Kidney epithelial cell (primary cell): ENCODE measurements around the gene EML4. TPM values are rescaled to one million over a fixed set of nuclear protein-coding genes. Genes with fewer than 3 reads are reported as not detected.

Experiments used
- DNase-seq: peaks from one replicate; pipeline ENCODE4 v3.0.0-alpha.2; 2010; ENCODE audit warnings: low read depth
- H3K27me3 ChIP-seq: 2 replicates; pipeline ENCODE4 v1.6.0; 2011; ENCODE audit warnings: low read length; ENCODE audit not compliant: control insufficient read depth, insufficient read depth
- H3K36me3 ChIP-seq: 2 replicates; pipeline ENCODE4 v1.5.1; 2011; ENCODE audit warnings: low read length; ENCODE audit not compliant: control insufficient read depth, insufficient read depth
- H3K4me3 ChIP-seq: 2 replicates; pipeline ENCODE4 v1.5.1; 2011; ENCODE audit warnings: low read depth, mild to moderate bottlenecking, control low read depth, low read length
- total RNA-seq: library from RNA; depleted of rRNA; stranded (reverse); fragments of >200 nt; gene quantifications from 2 replicates; pipeline ENCODE4 v1.2.3, GENCODE V29; 2015
- TF ChIP-seq, protein P1 (sequence below): IDR thresholded peaks from 2 replicates; pipeline ENCODE4 v1.5.1; 2011; ENCODE audit warnings: mild to moderate bottlenecking, moderate library complexity, low read length, control low read depth, inconsistent platforms; ENCODE audit not compliant: insufficient read depth, poor library complexity, severe bottlenecking

Gene EML4
- total RNA-seq, 1 donor from 2014 or later, result 33.8 TPM

DNA sequence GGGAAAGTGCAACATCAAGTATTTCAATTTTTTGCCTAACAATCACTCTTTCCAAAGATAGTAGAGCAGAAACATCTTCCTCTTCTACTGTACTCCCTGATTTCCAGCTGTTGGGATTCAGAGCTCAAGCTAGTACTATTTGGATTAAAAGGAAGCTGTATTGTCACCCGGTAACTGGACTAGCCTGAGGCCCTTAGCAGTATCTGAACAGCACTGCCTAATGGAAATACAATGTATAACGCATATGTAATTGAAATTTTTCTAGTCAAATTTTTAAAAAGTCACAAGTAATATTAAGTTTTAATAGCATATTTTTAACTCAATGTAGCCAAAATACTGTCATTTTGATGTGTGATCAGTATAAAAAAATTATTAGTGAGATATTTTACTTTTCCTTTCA is 105.7 kb downstream of the EML4 start:
- DNase-seq, result no peak
- TF ChIP-seq, protein P1, sequence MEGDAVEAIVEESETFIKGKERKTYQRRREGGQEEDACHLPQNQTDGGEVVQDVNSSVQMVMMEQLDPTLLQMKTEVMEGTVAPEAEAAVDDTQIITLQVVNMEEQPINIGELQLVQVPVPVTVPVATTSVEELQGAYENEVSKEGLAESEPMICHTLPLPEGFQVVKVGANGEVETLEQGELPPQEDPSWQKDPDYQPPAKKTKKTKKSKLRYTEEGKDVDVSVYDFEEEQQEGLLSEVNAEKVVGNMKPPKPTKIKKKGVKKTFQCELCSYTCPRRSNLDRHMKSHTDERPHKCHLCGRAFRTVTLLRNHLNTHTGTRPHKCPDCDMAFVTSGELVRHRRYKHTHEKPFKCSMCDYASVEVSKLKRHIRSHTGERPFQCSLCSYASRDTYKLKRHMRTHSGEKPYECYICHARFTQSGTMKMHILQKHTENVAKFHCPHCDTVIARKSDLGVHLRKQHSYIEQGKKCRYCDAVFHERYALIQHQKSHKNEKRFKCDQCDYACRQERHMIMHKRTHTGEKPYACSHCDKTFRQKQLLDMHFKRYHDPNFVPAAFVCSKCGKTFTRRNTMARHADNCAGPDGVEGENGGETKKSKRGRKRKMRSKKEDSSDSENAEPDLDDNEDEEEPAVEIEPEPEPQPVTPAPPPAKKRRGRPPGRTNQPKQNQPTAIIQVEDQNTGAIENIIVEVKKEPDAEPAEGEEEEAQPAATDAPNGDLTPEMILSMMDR, result no peak

DNA sequence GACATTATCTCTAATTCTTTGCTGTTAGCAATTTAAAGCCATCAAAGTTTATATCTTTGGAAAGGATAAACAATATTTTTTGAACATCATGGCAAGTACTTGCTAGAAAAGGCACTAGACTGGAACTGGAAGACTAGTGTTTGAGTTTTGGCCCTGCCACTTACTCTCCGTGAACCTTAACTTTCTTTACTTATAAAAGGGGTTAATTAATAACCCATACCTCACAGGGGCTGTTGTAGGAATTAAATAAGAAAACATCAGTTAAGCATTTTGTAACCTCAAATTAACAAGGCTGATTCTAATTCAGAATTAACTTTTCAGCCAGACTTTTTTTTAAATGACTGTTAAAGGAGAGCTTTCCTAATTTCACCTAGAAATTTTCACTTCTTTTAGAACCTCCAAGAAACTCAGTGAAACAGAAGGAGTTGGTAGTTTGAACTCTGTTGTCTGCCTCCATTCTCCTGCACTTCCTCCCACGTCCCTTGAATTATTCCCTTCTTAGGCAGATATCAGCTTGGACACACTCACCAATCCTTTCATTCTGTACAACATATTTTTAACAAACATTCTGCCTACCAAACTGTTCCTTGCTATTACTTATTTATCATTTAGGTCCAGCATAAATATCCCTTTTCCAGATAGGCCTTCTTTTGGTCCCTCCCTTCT is 112.4 kb downstream of the EML4 start:
- TF ChIP-seq, protein P1, result no peak
- no peak overlapping the region for H3K4me3 ChIP-seq
- H3K36me3 ChIP-seq, result no peaks in the 10 kb centered on the region
- no peak for DNase-seq
- H3K27me3 ChIP-seq, result no peaks in the 10 kb centered on the region

More for the DNA sequence above, 105.7 kb downstream of the EML4 start:
- Histone ChIP-seq H3K4me3 (no peak overlapping the region), H3K36me3 (no peaks in the 10 kb centered on the region), H3K27me3 (no peaks in the 10 kb centered on the region)

DNA sequence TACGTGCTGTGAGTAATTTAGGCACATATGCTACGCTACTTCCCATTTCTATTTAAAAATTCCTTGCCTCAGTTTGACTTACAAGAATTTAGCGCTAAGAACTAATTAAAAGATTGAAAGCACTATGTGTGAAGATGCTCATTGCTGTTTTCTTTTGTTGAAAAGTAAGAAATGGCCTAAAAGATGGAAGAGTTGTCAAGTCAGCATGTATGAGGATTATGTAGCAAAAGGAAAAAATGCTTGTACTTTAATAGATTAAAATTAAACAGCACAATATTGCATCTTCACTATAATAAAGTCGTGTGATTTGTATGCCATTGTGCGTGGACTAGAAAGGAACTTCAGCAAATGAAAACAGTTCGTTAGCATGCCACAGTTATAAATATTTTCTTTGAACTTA is 114.9 kb downstream of the EML4 start:
- Histone ChIP-seq H3K27me3 (no peaks in the 10 kb centered on the region), H3K36me3 (no peaks in the 10 kb centered on the region), H3K4me3 (no peak overlapping the region)
- no peak for DNase-seq
- TF ChIP-seq, protein P1, result no peak

DNA sequence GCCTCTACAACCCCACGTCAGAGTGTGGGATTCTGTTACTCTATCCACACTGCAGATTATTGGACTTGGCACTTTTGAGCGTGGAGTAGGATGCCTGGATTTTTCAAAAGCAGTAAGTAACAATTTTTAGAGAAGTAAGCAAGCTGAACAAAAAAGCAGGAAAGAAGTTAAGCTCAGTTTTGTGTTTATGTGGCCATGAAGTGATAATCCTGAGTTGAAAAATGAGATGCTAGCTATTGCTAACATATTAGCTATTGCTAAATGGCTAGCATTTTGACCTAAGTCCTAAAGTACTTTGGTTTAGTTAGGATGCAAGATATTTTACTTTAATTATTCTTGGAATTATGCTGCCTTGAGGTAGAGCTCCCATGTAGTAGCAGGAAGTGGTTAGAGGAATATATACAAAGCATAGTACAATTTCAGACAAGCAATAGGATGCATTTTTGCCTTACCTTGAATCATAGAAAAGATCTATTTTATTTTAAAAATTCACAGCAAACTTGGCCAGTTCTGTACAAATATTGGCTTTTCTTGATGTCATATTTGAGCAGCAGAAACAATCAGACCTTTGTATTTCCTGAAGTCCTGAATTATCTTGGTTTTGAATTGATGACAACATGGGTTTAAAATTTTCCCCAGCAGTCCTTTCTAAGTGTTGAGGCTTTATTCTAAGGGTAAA is 117.3 kb downstream of the EML4 start:
- TF ChIP-seq, protein P1, result no peak
- Histone ChIP-seq H3K4me3 (no peak overlapping the region), H3K27me3 (no peaks in the 10 kb centered on the region), H3K36me3 (no peaks in the 10 kb centered on the region)
- DNase-seq, result no peak

DNA sequence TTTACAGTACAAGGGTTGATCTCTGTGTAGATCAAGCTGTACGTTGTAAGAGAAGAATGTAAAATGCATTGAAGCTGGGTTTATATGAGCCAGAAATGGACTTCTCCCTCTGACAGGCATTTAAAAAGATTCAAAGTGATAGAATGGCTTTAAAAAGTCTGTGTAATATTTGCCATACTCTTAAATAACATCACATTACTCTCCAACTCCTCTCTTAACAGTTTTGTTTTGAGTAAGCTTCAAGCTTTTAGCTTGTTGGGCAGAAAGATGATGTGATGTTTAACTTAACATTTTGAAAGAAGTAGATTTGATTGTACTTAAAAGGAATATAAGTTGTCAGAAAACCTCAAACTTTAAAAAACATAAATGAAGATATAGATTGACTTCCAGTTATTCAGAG is 119.7 kb downstream of the EML4 start:
- Histone ChIP-seq H3K27me3 (no peaks in the 10 kb centered on the region), H3K4me3 (no peak overlapping the region)

More for the DNA sequence above, 119.7 kb downstream of the EML4 start:
- no peak for DNase-seq
- TF ChIP-seq, protein P1, result no peak
- H3K36me3 ChIP-seq, result no peaks in the 10 kb centered on the region
